ENCODE measurements around the gene MT1F. TPM values are rescaled to one million over a fixed set of nuclear protein-coding genes. Genes with fewer than 3 reads are reported as not detected.

Gene MT1F
- polyA plus RNA-seq, 1 donor from 2014 or later: 1.8 TPM

DNA sequence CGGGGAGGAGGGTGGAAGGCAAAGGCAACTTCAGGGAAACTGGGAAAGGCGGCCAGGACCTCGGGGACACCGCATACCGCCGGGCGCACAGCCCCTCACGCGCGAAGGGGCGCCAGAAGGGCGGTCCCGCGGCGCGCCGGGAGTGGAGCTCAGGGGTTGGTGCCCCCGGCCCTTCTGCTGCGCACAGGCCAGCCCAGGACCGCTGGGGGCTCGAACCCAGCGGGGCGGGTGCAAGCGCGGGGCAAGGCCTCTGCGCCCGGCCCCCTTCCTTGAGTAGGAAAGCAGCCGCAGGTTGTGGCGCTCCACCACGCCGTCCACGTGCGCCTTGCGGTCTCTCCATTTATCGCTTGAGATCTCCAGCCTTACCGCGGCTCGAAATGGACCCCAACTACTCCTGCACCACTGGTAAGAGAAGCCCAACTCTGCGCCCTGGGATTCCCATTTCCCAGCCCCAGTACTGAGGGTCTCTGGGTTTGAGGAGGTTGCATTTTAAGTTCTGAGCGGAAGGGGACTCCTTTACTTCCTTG lies 22.3 kb upstream of the MT1F start:
- Histone ChIP-seq H3K4me3 (ENCODE audit: low read length) (peak overlapping the region; percentile 48), H3K9me2 (ENCODE audit: insufficient read depth, low read length) (no peaks in the 10 kb centered on the region), H3K36me3 (ENCODE audit: insufficient read depth, low read length) (no peaks in the 10 kb centered on the region), H2AFZ (ENCODE audit: low read depth, low read length) (no peak overlapping the region), H3F3A (ENCODE audit: insufficient read depth, low read length, poor library complexity, severe bottlenecking) (no peaks in the 10 kb centered on the region), H4K20me1 (ENCODE audit: insufficient read depth) (no peaks in the 10 kb centered on the region), H3K4me2 (ENCODE audit: low read length) (no peak overlapping the region), H3K9me3 (ENCODE audit: low read length) (no peaks in the 10 kb centered on the region), H3K9ac (ENCODE audit: low read length) (no peak overlapping the region), H3K27me3 (ENCODE audit: insufficient read depth, low read depth, low read length) (peaks cover 100% of the 10 kb centered on the region), H3K79me2 (replicated peaks; ENCODE audit: insufficient read depth, low read length) (no peaks in the 10 kb centered on the region), H3K27ac (ENCODE audit: low read length) (no peak overlapping the region)
- TF ChIP-seq, protein P1, sequence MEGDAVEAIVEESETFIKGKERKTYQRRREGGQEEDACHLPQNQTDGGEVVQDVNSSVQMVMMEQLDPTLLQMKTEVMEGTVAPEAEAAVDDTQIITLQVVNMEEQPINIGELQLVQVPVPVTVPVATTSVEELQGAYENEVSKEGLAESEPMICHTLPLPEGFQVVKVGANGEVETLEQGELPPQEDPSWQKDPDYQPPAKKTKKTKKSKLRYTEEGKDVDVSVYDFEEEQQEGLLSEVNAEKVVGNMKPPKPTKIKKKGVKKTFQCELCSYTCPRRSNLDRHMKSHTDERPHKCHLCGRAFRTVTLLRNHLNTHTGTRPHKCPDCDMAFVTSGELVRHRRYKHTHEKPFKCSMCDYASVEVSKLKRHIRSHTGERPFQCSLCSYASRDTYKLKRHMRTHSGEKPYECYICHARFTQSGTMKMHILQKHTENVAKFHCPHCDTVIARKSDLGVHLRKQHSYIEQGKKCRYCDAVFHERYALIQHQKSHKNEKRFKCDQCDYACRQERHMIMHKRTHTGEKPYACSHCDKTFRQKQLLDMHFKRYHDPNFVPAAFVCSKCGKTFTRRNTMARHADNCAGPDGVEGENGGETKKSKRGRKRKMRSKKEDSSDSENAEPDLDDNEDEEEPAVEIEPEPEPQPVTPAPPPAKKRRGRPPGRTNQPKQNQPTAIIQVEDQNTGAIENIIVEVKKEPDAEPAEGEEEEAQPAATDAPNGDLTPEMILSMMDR (IDR thresholded peaks at IDR 0.05; ENCODE audit: poor library complexity, severe bottlenecking): no peak
- TF ChIP-seq MXI1 (conservative IDR thresholded peaks at IDR 0.05; ENCODE audit: poor library complexity, severe bottlenecking) (no peak), POLR2AphosphoS5 (IDR thresholded peaks at IDR 0.05) (no peak), SMC3 (conservative IDR thresholded peaks at IDR 0.05; ENCODE audit: poor library complexity) (no peak), EZH2 (IDR thresholded peaks at IDR 0.05; ENCODE audit: borderline replicate concordance, insufficient read depth, low read length, poor library complexity, severe bottlenecking) (no peak), RAD21 (conservative IDR thresholded peaks at IDR 0.05) (no peak), TAF1 (IDR thresholded peaks at IDR 0.05; ENCODE audit: low read depth) (no peak), EP300 (conservative IDR thresholded peaks at IDR 0.05; ENCODE audit: poor library complexity, severe bottlenecking) (no peak)
- TF ChIP-seq, protein P2, sequence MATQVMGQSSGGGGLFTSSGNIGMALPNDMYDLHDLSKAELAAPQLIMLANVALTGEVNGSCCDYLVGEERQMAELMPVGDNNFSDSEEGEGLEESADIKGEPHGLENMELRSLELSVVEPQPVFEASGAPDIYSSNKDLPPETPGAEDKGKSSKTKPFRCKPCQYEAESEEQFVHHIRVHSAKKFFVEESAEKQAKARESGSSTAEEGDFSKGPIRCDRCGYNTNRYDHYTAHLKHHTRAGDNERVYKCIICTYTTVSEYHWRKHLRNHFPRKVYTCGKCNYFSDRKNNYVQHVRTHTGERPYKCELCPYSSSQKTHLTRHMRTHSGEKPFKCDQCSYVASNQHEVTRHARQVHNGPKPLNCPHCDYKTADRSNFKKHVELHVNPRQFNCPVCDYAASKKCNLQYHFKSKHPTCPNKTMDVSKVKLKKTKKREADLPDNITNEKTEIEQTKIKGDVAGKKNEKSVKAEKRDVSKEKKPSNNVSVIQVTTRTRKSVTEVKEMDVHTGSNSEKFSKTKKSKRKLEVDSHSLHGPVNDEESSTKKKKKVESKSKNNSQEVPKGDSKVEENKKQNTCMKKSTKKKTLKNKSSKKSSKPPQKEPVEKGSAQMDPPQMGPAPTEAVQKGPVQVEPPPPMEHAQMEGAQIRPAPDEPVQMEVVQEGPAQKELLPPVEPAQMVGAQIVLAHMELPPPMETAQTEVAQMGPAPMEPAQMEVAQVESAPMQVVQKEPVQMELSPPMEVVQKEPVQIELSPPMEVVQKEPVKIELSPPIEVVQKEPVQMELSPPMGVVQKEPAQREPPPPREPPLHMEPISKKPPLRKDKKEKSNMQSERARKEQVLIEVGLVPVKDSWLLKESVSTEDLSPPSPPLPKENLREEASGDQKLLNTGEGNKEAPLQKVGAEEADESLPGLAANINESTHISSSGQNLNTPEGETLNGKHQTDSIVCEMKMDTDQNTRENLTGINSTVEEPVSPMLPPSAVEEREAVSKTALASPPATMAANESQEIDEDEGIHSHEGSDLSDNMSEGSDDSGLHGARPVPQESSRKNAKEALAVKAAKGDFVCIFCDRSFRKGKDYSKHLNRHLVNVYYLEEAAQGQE (IDR thresholded peaks at IDR 0.05; ENCODE audit: borderline replicate concordance): no peak

DNA sequence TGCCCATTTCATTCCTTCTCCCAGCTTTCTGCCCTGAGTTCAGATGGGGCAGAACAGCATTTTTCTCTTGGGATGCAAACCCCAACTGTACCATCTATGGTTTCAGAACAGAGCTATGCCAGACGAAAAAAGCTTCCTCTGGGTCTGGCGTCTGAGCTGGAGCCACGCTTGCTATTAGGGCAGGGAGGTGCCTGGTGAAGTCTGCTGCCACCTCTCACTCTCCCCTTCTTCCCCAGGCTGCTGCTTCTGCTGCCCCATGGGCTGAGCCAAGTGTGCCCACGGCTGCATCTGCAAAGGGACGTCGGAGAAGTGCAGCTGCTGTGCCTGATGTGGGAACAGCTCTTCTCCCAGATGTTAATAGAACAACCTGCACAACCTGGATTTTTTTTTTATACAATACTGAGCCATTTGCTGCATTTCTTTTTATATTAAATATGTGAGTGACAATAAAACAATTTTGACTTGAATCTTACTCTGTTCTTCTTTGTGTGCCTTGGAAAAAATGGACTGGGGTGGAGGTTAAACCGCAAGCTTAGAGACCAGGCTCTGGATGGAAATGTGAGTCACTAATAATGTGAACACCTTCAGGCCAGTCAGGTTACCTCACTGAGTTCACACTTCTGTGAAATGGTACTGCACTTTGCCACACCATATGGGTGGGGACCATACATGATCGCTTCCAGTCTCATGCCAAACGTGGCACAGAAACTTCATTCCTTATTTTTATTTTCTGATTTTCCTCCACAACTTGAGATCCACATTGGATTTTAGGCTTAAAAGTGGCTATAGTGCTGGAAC lies 20.9 kb upstream of the MT1F start:
- Histone ChIP-seq H3F3A (ENCODE audit: insufficient read depth, low read length, poor library complexity, severe bottlenecking) (no peaks in the 10 kb centered on the region), H3K9me3 (ENCODE audit: low read length) (no peaks in the 10 kb centered on the region), H3K9ac (ENCODE audit: low read length) (no peak overlapping the region), H3K27me3 (ENCODE audit: insufficient read depth, low read depth, low read length) (peaks cover 100% of the 10 kb centered on the region), H3K36me3 (ENCODE audit: insufficient read depth, low read length) (no peaks in the 10 kb centered on the region), H3K4me3 (ENCODE audit: low read length) (no peak overlapping the region), H3K9me2 (ENCODE audit: insufficient read depth, low read length) (no peaks in the 10 kb centered on the region), H3K4me2 (ENCODE audit: low read length) (no peak overlapping the region), H3K79me2 (replicated peaks; ENCODE audit: insufficient read depth, low read length) (no peaks in the 10 kb centered on the region), H2AFZ (ENCODE audit: low read depth, low read length) (no peak overlapping the region), H3K27ac (ENCODE audit: low read length) (no peak overlapping the region), H4K20me1 (ENCODE audit: insufficient read depth) (no peaks in the 10 kb centered on the region)
- TF ChIP-seq SMC3 (conservative IDR thresholded peaks at IDR 0.05; ENCODE audit: poor library complexity) (no peak), MXI1 (conservative IDR thresholded peaks at IDR 0.05; ENCODE audit: poor library complexity, severe bottlenecking) (no peak), TAF1 (IDR thresholded peaks at IDR 0.05; ENCODE audit: low read depth) (no peak), EZH2 (IDR thresholded peaks at IDR 0.05; ENCODE audit: borderline replicate concordance, insufficient read depth, low read length, poor library complexity, severe bottlenecking) (no peak), EP300 (conservative IDR thresholded peaks at IDR 0.05; ENCODE audit: poor library complexity, severe bottlenecking) (no peak), POLR2AphosphoS5 (IDR thresholded peaks at IDR 0.05) (no peak), RAD21 (conservative IDR thresholded peaks at IDR 0.05) (no peak)
- TF ChIP-seq, protein P1 (IDR thresholded peaks at IDR 0.05; ENCODE audit: poor library complexity, severe bottlenecking): no peak
- TF ChIP-seq, protein P2 (IDR thresholded peaks at IDR 0.05; ENCODE audit: borderline replicate concordance): no peak

Measured in neural cell (in vitro differentiated cells).